K562 (cell line): Measurements from ENCODE around the gene WDFY2. TPM values are rescaled to one million over a fixed set of nuclear protein-coding genes. Genes with fewer than 3 reads are reported as not detected.

Experiments
- ATF2 ChIP-seq: sonication (generic); formaldehyde crosslinking; IDR thresholded peaks from 2 replicates; pipeline ENCODE4 v1.8.1; 2022; ENCODE audit warnings: missing genetic modification reagents
- CAMTA2 ChIP-seq: fragments of 250-450 bp; sonication (Bioruptor Pico); conservative IDR thresholded peaks from 2 replicates; pipeline ENCODE4 v1.5.1; 2022
- CBX5 ChIP-seq: IDR thresholded peaks from 2 replicates; pipeline ENCODE4 v1.6.1; 2014; ENCODE audit warnings: low read depth, borderline replicate concordance
- CCAR2 ChIP-seq: fragments of 200-400 bp; formaldehyde crosslinking; IDR thresholded peaks from 2 replicates; pipeline ENCODE4 v1.6.1; 2017; ENCODE audit warnings: mild to moderate bottlenecking, low read depth, low read length
- CEBPG ChIP-seq, 3 experiments: fragments of 200-800 bp in 1 of 3; sonication (Bioruptor generic) in 1 of 3; sonication (generic) in 1 of 3; formaldehyde crosslinking in 1 of 3; IDR thresholded peaks in 2 of 3; conservative IDR thresholded peaks in 1 of 3; 2 replicates each; pipeline versions ENCODE4 v1.6.1 to v1.8.0; 2016 to 2022; ENCODE audit warnings: missing compliant biosample characterization in 2 of 3, missing genetic modification characterization in 2 of 3, mild to moderate bottlenecking in 1 of 3, missing genetic modification reagents in 1 of 3
- ETV6 ChIP-seq, 3 experiments: fragments of 150-350 bp in 1 of 3; sonication (generic) in 1 of 3; formaldehyde crosslinking in 1 of 3; IDR thresholded peaks; 2 replicates each; pipeline versions ENCODE4 v1.6.1 to v1.8.0; 2014 to 2022; ENCODE audit warnings: borderline replicate concordance in 2 of 3, low read depth in 2 of 3, antibody characterized with exemption in 1 of 3, low read length in 1 of 3, mild to moderate bottlenecking in 1 of 3, missing genetic modification reagents in 1 of 3
- HDAC1 ChIP-seq, 2 experiments: fragments of 450-650 bp; IDR thresholded peaks; 2 replicates each; pipeline ENCODE4 v1.6.1; 2016 to 2017; ENCODE audit warnings: inconsistent platforms in 1 of 2, mild to moderate bottlenecking in 1 of 2, moderate library complexity in 1 of 2
- MBD2 ChIP-seq: sonication (generic); IDR thresholded peaks from 2 replicates; pipeline ENCODE4 v1.6.1; 2016; ENCODE audit warnings: low read depth, borderline replicate concordance
- MITF ChIP-seq: IDR thresholded peaks from 2 replicates; pipeline ENCODE4 v1.6.1; 2014; ENCODE audit warnings: antibody characterized with exemption
- PHTF2 ChIP-seq: fragments of 250-450 bp; sonication (Bioruptor Pico); IDR thresholded peaks from 2 replicates; pipeline ENCODE4 v1.5.0; 2021; ENCODE audit warnings: mild to moderate bottlenecking
- PREB ChIP-seq: sonication (generic); formaldehyde crosslinking; IDR thresholded peaks from 2 replicates; pipeline ENCODE4 v1.8.1; 2023; ENCODE audit warnings: mild to moderate bottlenecking, missing genetic modification reagents
- RAD21 ChIP-seq, 2 experiments: fragments of 250-450 bp in 1 of 2; fragments of 450-650 bp in 1 of 2; sonication (Bioruptor Pico) in 1 of 2; formaldehyde crosslinking in 1 of 2; IDR thresholded peaks in 1 of 2; conservative IDR thresholded peaks in 1 of 2; 2 replicates each; pipeline versions ENCODE4 v1.4.0 to v1.8.0; 2020 to 2022; ENCODE audit warnings: mild to moderate bottlenecking in 2 of 2, moderate library complexity in 1 of 2
- RAD51 ChIP-seq: fragments of 450-650 bp; IDR thresholded peaks from 2 replicates; pipeline ENCODE4 v1.7.1; 2016; ENCODE audit warnings: low read depth, mild to moderate bottlenecking, borderline replicate concordance
- SIN3B ChIP-seq: fragments of 450-650 bp; IDR thresholded peaks from 2 replicates; pipeline ENCODE4 v1.6.1; 2017; ENCODE audit warnings: low read depth, mild to moderate bottlenecking, moderate library complexity
- SLC30A9 ChIP-seq: fragments of 250-450 bp; sonication (Bioruptor Pico); IDR thresholded peaks from 2 replicates; pipeline ENCODE4 v1.8.0; 2022; ENCODE audit warnings: mild to moderate bottlenecking, moderate library complexity
- SNAPC5 ChIP-seq: fragments of 250-450 bp; sonication (Bioruptor Pico); IDR thresholded peaks from 2 replicates; pipeline ENCODE4 v1.8.0; 2021; ENCODE audit warnings: moderate library complexity, mild to moderate bottlenecking, inconsistent platforms
- SP1 ChIP-seq: sonication (generic); formaldehyde crosslinking; IDR thresholded peaks from 2 replicates; pipeline ENCODE4 v1.8.1; 2022; ENCODE audit warnings: mild to moderate bottlenecking, missing genetic modification reagents
- ZFP1 ChIP-seq: fragments of 450-650 bp; formaldehyde crosslinking; IDR thresholded peaks from 2 replicates; pipeline ENCODE4 v1.4.0; 2020; ENCODE audit warnings: mild to moderate bottlenecking, mixed read lengths
- ZNF174 ChIP-seq: fragments of 250-450 bp; sonication (Bioruptor Pico); IDR thresholded peaks from 2 replicates; pipeline ENCODE4 v1.4.0; 2020; ENCODE audit warnings: mild to moderate bottlenecking
- ZNF395 ChIP-seq: fragments of 200-800 bp; sonication (Bioruptor generic); IDR thresholded peaks from 2 replicates; pipeline ENCODE4 v1.6.1; 2017; ENCODE audit warnings: missing genetic modification characterization, missing compliant biosample characterization
- ZNF644 ChIP-seq: fragments of 200-800 bp; sonication (Bioruptor generic); IDR thresholded peaks from 2 replicates; pipeline ENCODE4 v1.6.1; 2016; ENCODE audit warnings: low read depth, missing genetic modification characterization, missing compliant biosample characterization
- ZNF76 ChIP-seq: fragments of 250-450 bp; sonication (Bioruptor Pico); IDR thresholded peaks from 2 replicates; pipeline ENCODE4 v1.4.0; 2020; ENCODE audit warnings: mild to moderate bottlenecking, moderate library complexity, borderline replicate concordance
- polyA plus RNA-seq, 8 experiments: library from polyadenylated mRNA; depleted of rRNA in 4 of 8; stranded (reverse) in 5 of 8; unstranded in 3 of 8; fragments of >200 nt; fragmentation: Nextera tagmentation in 2 of 8; fragmentation: Illumina TruSeq in 1 of 8; extraction: Ambion mirVana in 2 of 8; extraction: Trizol in 1 of 8; gene quantifications; 2 replicates each; pipeline versions ENCODE4 v1.2.1 to v1.2.3, GENCODE V29; 2011 to 2014; ENCODE audit warnings: inconsistent platforms in 1 of 8, missing spikeins in 1 of 8
- total RNA-seq, 7 experiments: library from RNA; depleted of rRNA in 6 of 7; stranded (reverse); fragments of >200 nt in 6 of 7; fragmentation: Illumina TruSeq in 2 of 7; extraction: Trizol in 2 of 7; gene quantifications; 2 replicates each; pipeline versions ENCODE4 v1.2.1 to v1.2.3, GENCODE V29; 2011 to 2021; ENCODE audit warnings: low replicate concordance in 1 of 7

The WDFY2 gene
- total and polyA plus RNA-seq, 9 of the 15 experiments (the other 6 are each of a cell fraction or from before 2014, with no cell fraction given), result 0.66 to 6.4 (median 4.4) TPM

- TF ChIP-seq SIN3B (no peak), SP1 (CRISPR knock-in tag) (no peak), HDAC1 (IDR thresholded peaks at IDR 0.05) (no peak), PHTF2 (CRISPR knock-in tag) (no peak), MBD2 (no peak), ZFP1 (CRISPR knock-in tag) (no peak), SLC30A9 (CRISPR knock-in tag) (no peak), RAD21 (CRISPR knock-in tag; conservative IDR thresholded peaks at IDR 0.05 in 1 of 2, IDR thresholded peaks at IDR 0.05 in 1 of 2) (no peak), SNAPC5 (no peak), ETV6 (IDR thresholded peaks at IDR 0.05; ENCODE audit: borderline replicate concordance in 1 of 2, low read depth in 2 of 2, low read length in 1 of 2) (no peak), ETV6 (CRISPR knock-in tag; IDR thresholded peaks at IDR 0.05; ENCODE audit: borderline replicate concordance) (no peak), ATF2 (CRISPR knock-in tag) (no peak), ZNF76 (CRISPR knock-in tag) (no peak), CBX5 (no peak), ZNF644 (tag) (no peak), CEBPG (CRISPR knock-in tag; IDR thresholded peaks at IDR 0.05) (no peak), CEBPG (tag; conservative IDR thresholded peaks at IDR 0.05 in 1 of 2, IDR thresholded peaks at IDR 0.05 in 1 of 2) (no peak), MITF (no peak), ZNF395 (no peak), ZNF174 (no peak), CCAR2 (no peak), RAD51 (no peak), PREB (CRISPR knock-in tag) (no peak), CAMTA2 (CRISPR knock-in tag) (no peak)
Observed at GRCh38 chr13:51549050-51549449, 35.2 kb upstream of the WDFY2 start (continued).
